Stimulated activated CD8-positive, alpha-beta memory T cell treated with anti-CD3 and anti-CD28 coated beads, Interleukin-4, amount 100 ng/mL, for 4 hours (primary cell): Measurements from ENCODE around the gene CLPTM1L.
"Not testable (repeated sequence)": the region's sequence is repeated elsewhere in the genome, so short reads cannot be mapped to it uniquely, and the experiment has no call there.

ENCODE experiments used
- DNase-seq, 2 donors: peaks; one replicate each; pipeline ENCODE4 v3.0.0-alpha.2; 2020; ENCODE audit warnings: low read depth in 2 of 2, low spot score in 1 of 2

The CLPTM1L gene

DNA sequence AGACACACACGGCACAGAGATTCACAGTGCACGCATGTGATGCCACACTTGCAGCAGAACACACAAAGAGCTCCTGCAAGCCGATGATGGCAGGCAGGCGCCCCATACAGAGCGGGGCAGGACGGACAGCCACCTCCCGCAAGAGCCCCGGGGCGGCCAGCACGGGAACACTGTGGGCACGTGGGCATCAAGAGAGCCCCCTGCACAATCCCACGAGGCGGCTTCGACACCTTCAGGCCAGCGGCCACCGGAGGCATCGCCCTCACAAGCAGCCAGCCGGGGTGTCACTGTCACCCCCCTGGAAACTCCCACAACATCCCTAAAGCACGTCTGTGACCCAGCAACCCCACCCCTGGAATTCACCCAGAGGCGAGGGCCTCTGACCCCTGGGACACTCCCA, 68.0 kb downstream of the CLPTM1L start:
- no peak for DNase-seq

DNA sequence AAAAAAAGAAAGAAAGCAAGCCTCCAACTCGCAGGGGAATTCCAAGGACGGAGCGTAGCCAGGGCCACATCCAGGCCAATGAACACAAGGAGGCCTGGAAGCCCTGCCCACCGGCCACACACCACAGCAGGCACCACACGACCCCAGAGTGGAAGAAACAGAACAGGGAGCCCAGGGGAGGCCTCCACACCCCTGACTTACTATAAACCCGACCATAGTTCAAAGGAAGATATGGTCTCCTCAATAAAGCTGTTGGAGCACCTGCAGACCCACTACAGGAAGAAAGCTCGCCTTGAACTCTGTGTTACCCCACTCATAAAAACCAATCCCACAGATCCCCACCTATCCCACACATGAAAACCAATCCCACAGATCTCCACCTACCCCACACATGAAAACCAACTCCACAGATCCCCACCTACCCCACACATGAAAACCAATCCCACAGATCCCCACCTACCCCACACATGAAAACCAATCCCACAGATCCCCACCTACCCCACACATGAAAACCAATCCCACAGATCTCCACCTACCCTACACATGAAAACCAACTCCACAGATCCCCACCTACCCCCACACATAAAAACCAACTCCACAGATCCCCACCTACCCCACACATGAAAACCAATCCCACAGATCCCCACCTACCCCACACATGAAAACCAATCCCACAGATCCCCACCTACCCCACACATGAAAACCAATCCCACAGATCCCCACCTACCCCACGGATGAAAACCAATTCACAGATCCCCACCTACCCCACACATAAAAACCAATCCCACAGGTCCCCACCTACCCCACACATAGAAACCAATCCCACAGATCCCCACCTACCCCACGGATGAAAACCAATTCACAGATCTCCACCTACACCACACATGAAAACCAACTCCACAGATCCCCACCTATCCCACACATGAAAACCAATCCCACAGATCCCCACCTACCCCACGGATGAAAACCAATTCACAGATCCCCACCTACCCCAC, 69.2 kb downstream of the CLPTM1L start:
- DNase-seq, result not testable (repeated sequence)

DNA sequence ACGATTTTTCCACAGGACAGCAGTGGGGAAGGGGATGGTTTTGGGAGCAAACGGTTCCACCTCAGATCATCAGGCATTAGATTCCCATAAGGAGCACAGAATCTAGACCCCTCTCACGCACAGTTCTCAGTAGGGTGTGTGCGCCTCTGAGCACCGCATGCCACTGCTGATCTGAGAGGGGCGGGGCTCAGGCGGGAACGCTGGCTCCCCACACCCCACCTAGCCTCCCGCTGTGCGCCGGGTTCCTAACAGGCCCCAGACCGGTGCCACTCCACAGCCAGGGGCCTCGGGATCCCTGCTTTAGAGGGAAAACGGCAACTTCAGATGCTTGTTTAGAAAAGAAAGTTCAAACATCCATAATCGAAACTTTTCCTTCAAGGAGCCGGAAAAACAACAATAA, 70.4 kb downstream of the CLPTM1L start:
- no peak for DNase-seq

DNA sequence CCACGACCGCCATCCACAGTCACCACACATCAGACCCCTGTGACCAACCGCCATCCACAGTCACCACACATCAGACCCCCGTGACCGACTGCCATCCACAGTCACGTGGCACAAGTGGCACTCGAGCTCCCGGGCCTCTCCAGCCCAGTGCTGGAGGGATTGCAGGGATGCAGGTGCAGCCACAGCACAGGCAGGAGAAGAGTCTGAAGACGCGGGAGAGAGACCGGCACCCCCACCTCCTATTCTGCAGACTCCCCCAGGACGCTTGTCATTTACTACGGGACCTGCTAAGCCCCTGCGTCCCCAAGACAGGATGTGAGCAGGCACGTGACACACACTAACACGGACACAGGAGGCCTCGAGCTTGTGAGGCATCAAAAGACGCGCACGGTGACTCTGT, 71.2 kb downstream of the CLPTM1L start:
- no peak for DNase-seq

DNA sequence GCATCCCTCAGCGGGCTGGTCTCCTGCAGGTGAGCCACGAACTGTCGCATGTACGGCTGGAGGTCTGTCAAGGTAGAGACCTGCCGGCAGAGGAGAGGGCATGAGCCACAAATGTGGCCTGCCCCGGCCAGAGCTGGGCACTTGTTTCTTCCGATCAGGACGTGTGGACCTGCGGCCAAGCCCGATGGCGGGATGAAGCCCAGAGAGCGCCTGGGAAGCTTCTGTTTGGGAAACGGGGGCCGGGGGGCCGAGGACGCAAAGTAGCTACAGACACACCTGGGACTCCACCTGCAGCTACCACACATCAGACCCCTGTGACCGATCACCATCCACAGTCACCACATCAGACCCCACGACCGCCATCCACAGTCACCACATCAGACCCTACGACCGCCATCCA, 72.7 kb downstream of the CLPTM1L start:
- no peak for DNase-seq

DNA sequence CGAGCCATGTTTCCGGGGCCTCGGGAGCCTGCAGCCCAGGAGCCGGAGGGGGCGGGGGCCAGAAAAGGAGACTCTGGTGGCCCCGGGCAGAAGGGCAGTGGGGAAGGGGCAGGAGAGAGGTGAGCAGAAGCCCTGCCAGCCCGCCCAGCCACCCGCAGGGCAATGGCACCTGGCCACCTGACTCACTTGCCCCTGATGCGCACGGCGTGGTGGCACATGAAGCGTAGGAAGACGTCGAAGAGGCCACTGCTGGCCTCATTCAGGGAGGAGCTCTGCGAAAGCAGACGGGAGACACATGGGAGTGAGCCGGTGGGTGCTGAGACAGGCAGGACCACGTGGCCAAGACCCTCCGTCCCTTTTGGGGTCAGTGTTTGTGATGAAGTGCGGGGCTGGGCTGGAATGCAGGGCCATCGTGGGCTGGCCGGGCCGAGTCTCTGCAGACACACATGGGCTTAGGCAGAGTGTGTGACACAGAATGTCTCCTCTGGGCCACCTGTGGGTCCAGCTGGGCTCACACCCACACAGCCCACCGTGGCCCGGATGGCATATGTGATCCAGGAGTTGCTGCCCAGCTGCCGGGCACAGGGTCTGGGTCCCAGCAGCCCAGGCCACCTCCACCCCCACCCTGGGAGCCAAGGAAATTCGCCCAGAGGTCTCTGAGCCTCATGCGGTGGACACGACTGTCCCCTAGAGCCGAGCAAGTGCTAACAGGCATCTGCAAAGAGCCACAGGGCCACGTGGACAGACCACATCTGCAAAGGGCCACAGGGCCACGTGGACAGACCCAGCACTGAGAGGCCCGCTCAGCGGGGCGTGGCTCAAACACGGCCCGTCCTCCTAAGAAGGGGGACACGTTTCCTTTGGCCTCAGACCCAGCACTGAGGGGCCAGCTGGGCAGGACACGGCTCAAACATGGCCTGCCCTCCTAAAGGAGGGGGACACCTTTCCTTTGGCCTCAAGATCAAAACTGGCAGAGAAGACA, 73.7 kb downstream of the CLPTM1L start:
- DNase-seq, result no peak

DNA sequence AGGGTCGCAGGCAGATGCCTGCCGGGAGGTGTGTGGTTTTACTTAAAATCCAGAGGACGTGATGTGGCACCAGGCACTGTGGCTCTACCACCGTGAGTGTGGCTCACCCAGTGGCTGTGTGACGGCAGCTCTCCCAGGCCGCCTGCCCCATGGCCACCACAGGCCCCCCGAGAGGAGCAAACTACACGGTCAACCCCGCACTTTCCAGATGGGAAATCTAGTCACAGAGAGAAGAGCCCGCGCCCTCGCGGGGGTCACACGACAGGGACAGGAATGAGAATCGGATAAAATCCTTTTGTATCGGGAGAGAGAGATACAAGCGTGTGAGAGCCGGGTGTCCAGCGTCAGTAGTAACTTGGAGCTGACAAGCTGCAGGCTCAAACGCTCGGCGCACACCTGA, 74.5 kb downstream of the CLPTM1L start:
- no peak for DNase-seq

DNA sequence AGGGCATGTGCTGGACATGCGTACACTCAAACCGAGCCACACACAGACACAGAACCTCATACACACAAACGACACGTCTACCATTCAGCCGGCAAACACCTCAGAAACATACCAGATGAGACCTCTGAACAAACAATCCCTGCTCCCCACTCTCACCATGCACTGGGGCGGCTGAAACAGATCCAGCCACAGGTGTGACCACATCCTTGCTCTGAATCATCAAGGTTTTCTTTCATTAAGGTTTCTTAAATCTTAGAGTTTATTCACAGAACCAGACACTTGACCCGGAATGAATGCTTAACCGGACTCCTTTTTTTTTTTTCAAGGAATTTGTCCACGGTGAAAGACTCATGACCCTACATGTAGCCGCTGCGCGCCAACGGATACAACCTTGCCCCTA, 76.2 kb downstream of the CLPTM1L start:
- DNase-seq, result peak in 1 of 2 donors; percentile 6

DNA sequence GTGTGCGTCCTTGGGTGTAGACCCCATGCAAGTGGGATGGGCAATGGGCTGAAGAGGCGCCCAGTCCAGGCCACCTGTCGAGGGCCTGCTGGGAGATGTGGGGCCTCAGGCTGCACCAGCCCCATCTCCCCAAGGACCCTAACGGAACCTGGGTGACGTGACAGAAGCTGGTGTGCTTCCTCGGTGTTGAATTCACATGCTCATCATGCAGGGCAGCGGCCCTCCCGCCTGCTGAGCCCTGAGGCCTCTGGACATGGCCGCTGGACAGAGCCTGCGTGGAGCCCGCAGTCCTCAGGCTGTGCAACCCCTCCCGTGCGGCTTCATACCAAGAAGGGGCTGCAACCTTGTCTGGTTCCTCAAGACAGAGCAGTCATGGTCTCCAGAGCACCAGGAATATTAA, 76.8 kb downstream of the CLPTM1L start:
- DNase-seq, result no peak
